GM19240 (cell line): ENCODE results near the gene MAST4.

Experiments
- DNase-seq: peaks from one replicate; pipeline ENCODE4 v3.0.0; 2011; ENCODE audit warnings: low spot score; ENCODE audit not compliant: insufficient read length

Gene MAST4

DNA sequence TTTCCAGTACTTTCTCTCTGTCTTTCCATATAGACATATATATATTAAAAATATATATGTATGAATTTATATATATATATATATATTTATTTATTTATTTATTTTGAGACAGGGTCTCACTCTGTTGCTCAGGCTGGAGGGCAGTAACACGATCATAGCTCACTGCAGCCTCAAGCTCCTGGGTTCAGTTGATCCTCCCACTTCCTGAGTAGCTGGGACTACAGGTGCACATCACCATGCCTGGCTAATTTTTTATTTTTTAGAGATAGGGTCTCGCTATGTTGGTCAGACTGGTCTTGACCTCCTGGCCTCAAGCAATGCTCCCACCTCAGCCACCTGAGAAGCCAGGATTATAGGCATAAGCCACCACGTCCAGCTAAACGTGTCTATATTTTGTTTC, 390.3 kb downstream of the MAST4 start:
- DNase-seq = no peak

DNA sequence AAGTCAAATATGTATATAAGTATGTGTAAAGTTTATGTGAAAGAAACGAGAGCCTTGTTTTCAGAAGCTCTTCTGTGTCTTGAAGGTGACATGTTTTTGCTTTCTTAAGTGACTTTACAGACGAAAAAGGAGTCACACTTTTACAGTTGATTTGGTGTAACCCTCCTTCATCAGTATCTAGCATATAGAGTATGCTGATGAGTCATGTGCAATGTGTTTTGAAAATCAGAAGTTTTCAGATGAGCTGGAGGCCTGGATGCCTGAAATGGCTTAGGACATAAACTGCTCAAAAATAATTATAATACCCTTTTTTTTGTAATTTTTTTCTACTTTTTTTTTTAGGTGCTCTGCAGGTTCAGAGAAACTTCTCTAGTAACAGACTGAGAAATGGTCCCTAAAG, 390.9 kb downstream of the MAST4 start:
- no peak for DNase-seq

DNA sequence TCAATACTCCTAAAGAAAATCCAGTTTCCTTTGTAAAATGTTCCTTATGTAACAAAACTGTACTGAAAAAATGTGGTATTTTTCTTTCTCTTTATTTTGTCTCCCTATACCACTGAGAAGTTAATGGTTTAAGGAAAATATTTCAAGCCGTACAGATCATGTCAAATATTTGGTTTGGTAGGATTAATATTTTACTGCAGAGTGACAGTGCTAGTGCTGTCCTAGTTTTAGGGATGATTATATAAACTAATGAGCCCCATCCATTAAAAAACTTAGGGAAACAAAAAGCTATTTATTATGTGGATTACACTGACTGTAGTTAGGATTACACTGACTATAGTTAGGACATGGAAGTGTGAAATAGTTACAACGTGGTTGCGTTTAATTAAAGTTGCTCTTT, 391.3 kb downstream of the MAST4 start:
- no peak for DNase-seq

DNA sequence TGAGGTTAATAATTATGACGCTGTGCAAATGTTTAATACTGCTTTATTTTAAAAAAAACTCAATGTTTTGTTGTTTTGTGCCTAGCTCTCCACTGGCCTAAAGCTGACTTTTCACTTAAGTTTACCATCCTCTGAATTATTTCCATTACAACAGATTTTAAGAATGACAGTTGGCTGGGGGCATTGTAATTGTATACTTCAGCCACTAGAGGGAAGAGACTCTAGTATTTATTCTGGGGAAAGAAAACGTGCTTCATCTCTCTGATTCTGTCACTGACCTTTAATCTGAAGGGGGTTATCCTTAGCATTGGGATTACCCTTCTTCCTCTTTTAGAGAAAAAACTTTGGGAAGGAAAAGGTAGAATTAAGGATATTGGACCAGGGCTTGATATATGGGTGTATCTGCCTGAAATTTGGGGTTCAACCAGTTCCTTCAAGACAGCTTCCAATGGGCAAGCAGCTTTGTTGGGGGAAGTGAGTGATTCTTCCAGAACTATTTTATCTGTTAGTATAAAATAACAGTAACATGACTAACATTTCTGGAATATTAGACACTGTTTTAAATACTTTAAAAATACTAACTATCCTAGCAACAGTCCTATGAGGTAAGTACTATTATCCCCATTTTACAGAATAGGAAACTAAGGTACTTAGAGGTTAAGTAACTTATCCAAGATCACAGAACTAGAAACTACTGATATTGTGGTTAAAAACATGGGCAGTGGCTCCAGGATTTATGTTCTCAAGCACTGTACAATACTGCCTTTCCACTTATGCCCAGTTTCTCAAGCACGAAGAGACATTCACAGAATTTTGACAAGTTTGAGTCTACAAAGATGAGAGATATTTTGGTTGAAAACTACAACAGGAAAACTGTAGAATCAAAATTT, 392.0 kb downstream of the MAST4 start:
- no peak for DNase-seq

DNA sequence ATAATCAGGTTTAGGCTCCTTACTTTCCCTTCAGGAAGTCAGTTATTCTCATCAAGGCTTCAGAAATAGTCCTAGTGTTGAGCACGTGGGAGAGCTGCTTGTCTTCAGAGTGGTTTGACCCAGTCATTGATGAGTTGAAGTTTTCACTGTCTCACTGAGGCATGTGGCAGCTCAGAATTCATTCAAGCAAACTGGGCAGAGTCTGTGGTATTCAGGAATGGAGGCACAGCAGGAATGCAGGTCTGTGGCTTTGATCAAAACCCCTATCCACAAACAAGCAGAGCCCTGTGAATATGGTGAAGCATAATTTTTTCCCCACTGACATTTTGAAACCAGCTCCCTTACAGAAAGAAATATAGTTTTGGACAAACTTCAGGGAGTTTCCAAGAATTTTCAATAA, 393.1 kb downstream of the MAST4 start:
- no peak for DNase-seq

DNA sequence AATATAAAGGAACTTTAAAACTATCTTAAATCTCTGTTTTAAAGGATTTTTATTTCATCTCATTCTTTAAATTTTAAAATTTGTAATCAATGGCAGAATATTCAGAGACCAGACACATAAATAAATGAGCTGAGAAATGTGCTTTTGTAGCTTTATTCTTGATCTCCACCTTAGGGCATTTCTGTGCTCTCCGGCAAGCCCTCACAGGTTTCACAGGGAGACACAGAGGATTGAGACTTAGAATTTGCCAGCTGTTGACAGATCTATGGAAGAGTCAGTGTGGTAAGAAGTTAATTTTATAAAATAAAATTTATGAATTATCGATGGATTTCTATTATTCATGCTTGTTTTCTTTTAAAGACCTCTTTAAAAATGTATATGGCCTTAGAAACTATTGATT, 393.6 kb downstream of the MAST4 start:
- DNase-seq = no peak

DNA sequence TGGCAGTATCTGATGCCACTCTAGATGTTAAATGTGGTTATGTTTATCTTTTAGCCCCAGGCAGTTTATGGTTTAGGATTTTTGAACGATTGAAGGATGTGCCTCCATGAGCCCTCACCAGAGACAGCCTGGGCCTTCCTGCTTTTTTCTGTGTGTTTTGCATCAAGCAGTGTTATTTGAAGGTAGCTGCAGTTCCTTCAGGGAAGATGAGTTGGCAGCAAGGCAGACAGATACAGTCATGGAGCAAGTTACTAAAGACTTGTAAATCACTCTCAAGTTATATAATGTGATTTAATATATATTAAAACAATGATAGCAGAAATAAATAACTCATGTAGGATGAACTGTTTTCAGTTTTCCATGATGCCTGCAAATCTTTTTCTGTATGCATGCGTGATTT, 395.6 kb downstream of the MAST4 start:
- no peak for DNase-seq

DNA sequence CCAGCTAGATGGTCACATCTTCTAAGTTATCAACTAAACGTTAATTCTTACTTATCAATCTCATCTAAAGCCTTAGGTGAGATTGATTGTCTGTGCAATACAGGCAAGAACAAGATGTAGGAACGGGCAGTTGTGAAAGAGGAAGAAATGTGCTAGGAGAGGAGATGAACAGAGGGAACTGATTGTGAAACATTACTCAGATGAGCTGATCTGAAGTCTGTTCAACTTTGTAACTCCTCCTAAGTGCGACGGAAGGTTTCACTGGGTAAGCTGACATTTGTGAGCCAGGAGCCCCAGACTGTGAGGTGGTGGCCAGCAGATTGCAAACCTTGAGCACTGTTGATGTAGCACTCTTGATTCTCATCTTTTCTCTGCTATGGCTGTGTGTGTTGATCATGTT, 396.4 kb downstream of the MAST4 start:
- no peak for DNase-seq

DNA sequence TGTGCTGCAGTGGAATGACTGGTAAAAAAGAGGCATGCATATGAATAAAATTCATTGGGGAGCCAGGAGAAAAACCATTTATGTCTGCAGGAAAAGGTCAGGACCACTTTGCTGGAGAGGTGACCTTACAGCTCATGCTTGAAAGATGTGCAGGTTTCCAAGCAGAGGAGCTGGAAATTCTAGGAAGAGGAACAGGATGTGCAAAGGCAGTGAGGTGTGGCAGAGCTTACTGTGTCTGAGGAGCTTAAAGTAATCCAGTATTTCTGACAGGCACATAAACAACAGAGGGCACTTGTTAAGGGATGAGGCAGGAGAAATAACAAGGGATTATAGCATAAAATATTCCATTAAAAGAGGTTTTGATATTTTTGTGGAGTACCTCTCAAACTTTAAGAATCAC, 397.3 kb downstream of the MAST4 start:
- DNase-seq = no peak

DNA sequence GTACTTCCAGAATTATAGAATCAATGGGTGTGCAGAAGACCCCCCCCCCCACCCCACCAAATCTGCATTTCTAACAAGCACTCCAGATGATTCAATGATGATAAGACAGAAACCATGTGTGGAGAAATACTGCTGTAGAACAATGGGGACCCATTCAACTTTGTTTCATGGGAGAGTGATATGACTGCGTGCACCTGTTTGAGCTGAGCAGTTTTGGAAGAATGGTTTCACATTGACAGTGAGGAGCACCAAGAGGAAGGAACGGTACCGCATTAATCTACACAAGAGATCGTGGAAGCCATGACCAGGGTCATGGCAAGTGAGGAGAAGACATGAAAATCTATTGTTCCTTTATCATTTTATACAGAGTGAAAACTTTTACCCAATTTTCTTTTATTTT, 397.7 kb downstream of the MAST4 start:
- no peak for DNase-seq

DNA sequence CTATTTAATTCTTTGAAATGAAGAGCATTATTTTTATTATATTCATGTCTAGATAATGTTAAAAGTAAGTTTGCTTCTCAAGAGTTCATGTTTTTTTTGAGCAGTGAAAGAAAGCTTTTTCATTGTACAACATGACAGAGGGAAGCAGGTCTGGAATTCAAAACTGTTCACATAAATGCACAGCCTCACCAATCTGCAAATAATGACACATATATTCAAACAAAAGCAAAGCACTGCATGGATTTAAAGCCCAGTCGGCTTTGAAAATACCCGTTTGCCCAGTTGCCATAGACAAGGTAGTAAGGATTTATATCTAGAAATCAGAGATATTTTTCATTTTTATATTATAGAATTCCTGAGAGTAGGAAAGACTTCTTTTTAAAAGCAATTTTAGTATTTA, 398.6 kb downstream of the MAST4 start:
- no peak for DNase-seq

DNA sequence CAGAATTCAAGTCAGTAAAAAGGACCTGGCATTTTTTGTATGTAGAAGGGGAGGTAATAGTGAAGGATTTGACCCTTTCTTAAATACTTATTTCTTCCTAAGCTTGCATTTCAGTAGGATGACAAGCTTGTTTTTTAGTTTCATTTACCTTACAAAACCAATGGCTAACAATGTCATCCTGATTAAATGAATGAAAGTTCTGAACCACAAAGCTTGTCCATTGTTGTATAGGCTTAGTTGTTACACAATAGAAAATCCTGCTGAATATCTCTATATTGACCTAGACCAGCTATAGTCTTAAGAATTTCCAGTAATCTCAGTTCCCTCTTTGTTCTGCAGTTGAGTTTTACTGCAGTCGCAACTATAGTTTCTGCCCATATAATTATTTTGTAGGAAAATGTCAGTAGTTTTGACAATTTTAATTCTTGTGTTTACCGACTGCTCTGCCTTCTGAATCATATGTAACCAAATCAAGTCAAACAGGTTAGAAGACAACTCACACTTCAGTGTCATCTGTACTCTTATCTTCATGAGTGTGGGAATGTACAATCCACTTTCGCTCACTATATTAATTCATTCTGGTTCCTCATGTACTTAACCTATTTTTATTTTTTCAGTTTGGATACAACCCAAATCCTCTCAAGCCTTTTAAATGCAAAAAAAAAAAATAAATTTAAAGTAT, 404.7 kb downstream of the MAST4 start:
- no peak for DNase-seq

DNA sequence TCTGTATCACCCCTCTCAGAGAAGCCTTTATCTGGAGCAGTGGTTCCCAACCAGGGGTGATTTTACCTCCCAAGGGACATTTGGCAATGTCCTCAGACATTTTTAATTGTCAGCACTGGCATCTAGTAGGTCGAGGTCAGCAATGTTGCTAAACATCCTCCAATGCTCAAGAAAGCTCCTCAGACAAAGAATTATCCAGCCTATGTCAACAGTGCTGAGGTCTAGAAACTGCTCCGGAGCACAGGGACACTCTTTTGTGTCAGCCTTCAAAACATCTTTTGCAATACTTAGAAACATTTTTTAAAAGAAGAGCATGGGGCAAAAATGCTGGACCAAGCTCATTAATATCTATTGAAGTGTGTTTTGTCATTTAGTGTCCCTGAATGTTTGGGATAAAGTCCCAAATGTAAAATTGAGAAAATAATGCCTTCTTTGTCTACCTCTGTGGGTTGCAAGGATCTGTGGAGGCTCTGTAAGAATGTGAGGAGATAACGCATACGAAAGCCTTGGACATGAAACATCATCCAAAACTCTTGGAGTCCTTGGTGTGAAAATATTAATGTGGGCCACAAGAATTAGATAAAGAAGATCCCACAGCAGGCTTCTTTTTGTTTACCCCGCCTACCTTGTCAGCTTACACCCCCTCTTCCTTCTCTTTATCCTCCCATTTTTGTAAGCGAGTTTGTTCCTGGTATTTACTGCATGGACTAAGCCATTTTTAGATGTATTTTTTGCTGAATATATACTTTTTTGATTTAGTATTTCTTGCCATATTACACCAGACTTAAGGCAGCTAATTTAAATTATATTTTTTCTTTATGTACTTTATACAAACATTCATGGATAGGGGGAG, 406.9 kb downstream of the MAST4 start:
- DNase-seq = no peak

DNA sequence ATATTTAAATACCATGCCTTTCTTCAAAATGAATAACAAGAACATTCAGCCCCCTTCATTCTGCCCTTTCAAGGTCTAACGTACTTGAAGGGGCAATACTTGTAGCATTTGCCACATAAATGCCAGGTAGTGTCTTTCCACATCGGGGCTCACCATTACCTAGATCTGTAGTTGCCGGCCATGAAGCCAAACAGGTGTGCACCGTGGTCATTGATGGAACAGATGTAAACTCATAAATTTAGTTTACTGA, 407.4 kb downstream of the MAST4 start:
- DNase-seq = no peak

DNA sequence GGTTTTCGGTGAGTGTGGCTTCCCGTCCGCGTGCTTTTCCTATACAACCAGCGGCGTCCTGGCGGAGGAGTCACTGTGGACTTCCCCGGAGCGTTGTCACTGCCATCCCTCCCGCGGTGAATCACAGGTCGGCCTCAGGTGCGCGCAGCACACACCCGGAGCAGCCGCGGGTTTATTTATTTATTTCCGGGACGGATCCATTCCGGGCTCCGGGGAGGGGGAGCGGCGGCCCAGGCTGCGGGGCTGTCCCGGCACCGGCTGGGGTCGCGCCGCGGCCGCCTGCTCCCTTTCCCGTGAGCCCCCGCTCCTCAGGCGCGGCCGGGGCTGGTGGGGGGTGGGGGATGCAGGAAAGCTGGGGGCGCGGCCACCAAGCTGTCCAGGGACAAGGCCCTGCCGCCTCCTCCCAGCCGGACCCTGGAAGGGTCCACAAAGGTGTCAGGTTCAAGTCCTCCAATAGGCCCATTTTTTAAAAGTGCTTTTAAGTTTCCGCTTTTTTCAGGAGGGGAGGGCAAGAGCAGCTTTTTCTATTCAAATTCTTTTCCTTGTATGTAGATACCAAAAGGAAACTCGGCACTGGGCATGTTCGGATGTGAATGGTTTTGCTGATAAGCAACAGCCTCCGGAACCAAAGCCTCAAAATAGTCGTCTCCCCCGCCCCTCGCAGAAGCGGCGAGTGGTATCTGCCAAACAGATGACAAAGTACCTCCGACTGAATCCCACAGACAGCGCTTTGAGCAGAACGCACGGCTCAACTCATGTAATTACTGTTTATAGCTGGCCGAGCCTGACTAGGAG, 407.9 kb downstream of the MAST4 start:
- DNase-seq = no peak

DNA sequence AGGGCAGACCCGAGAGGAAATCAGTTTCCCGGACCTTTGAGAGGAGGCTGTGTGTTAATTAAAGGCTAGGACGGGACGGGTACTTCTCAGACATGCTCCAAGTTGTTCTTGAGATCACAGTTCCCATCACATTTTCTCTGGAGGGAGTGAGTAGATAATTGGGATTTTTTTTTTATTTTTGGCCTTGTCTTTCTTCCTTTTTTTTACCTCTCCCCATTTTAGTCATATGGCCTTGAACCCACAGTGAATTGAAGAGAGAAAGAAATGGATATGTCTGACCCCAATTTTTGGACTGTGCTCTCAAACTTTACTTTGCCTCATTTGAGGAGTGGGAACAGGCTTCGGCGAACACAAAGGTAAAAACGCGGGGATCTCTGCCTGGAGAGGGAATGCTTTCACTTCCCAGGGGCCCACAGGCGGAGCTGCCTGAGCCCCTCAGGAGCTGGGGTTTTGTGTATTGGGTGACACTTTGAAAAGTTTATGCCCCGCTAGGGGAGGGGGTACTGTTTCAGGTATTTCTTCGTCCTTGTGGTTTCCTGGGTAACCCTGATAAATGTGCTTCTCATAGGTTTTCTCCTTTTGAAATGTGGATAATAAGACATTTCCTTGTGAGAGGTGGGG, 408.6 kb downstream of the MAST4 start:
- no peak for DNase-seq

DNA sequence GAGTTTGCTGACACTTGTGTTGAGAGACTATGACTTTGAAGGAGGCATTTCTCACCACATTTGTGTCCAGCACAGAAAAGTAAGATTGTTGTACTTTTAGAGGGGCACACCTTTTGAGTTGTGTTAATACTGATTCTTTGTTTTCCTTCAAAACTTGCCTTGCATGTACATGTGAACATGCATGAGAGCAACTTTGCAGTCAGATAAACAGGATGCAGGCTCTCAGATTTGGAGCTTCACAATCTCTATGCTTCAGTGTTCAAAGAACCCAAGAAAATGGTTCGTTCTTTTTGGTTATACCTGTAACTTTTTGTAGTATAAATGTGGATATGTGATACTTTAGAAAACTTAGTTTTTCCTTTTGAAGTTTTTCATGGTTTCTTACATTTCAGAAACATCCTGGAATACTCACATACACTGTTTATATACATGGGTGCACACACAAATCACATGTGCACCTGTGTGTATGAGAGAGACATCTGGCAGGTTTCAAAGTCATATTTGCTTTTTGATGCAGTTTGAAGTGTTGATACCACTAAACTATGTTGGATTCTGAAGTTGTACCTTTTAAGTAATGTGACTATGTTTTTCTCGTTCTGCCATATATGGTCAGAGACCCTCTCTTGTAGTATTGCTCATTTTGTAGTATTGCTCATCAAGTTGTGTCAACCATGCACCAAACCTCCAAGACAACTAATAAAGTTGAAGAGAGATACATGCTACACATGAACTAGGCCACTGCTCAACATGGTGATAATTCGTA, 409.7 kb downstream of the MAST4 start:
- DNase-seq = no peak

DNA sequence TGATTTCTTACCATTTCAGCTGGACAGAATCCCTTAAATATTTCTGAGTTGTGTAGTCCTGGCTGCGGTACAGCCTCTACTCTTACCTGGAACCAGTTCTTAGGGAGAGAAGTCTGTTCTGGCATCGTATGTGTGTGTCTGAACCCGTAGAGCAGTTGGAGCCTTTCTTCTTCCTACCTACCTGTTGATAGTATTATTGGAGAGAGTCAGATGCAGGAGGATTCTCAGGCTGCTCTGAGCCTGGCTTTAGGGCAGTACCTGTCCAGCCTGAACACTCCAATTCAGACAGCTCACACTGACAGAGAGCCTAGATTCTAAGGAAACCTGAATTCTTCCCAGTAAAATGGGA, 410.3 kb downstream of the MAST4 start:
- DNase-seq = no peak

DNA sequence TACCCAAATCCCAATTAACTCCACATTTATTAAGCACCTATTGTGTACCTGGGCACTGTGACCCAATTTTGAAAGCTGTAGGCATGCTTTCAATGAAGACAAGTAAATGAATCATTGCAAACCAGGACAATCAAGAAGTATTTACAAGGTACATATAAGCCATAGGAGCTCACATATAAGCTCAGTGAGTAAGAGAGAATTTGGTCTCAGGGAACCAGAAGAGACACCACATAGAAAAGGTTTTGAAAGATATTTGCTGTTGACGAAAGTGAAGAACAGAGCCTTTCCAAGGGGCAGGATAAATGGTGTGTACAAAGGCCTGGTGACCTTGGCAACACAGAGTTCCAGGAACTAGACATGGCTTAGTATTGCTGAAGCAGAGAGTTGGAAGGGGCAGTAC, 412.8 kb downstream of the MAST4 start:
- no peak for DNase-seq

DNA sequence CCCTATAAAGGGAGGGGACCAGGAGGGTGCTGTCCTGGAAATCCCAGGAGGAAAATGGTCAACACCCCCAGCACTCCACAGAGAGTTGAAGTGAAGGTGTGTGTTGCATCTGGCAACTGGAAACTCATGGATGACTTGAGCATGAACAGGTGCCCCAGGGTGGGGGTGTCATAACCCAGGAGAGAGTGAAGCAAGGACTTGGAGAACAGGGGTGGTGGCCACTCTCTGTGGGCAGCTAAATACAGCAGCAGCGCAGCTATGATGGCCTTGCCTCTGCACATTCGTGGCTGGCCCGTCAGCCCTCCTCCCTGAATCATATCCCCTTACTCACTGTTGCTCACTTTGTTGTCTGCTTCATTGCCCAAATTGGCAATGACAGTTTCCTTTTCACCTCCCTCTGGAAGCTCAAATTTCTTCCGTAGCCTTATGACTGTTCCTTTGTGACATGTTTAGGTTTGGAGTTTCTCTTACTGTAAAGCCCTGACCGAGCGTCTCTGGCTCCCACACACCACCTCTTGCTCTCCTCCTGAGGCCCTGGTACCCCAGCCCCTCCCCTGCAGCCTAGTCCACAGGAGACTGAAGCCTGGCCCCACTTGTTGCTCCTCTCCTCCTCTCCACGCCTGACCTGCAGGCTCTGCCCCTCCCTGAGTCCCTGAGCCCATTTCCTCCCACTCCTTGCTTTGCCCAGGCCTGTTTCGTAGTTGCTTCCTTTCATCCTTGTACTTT, 414.7 kb downstream of the MAST4 start:
- no peak for DNase-seq
